Measurements from ENCODE around the gene MED29.

Gene MED29

GRCh38 chr19:39390751-39391437, at the start of gene MED29, which contains the start of gene PAF1:
TSS of gene MED29 (plus strand) at chr19:39391378. CDS start at chr19:39391423, 45 bp downstream.
TSS of gene PAF1 (minus strand) at chr19:39391106. CDS start at chr19:39390864, 242 bp downstream.
- Histone ChIP-seq H3K9me3 (ENCODE audit: control insufficient read depth, insufficient read depth, low read length) (no peaks in the 10 kb centered on the region), H3K9ac (ENCODE audit: low read depth, low read length) (peak within 1 kb of the TSS; percentile 87), H3K4me1 (ENCODE audit: insufficient read depth, low read length) (no peaks in the 10 kb centered on the region; the same call in 1 of the 2 replicates), H3K36me3 (ENCODE audit: insufficient read depth, low read length) (peaks cover 14% of the 10 kb centered on the region)

- Histone ChIP-seq H3K9me3 (ENCODE audit: control insufficient read depth, insufficient read depth, low read length) (no peaks in the 10 kb centered on the region), H3K9ac (ENCODE audit: low read depth, low read length) (peak within 1 kb of the TSS; percentile 97), H3K4me1 (ENCODE audit: insufficient read depth, low read length) (no peaks in the 10 kb centered on the region)
Observed at GRCh38 chr19:39341719-39342604, 49.2 kb upstream of the MED29 start, which contains the start of gene SAMD4B. TSS of gene SAMD4B (plus strand) at chr19:39342421. CDS start at chr19:39356894, 14,473 bp downstream.

GRCh38 chr19:39342647-39343305, 48.4 kb upstream of the MED29 start:
- Histone ChIP-seq H3K9ac (ENCODE audit: low read depth, low read length) (peak overlapping the region; percentile 79), H3K36me3 (ENCODE audit: insufficient read depth, low read length) (0 out of 2 replicates have a peak, but pooled peaks cover 3% of the 10 kb centered on the region), H3K4me1 (ENCODE audit: insufficient read depth, low read length) (no peaks in the 10 kb centered on the region)

More at GRCh38 chr19:39341719-39342604, 49.2 kb upstream of the MED29 start, which contains the start of gene SAMD4B:
- H3K36me3 ChIP-seq (ENCODE audit: insufficient read depth, low read length) = 0 out of 2 replicates have a peak, but pooled peaks cover 3% of the 10 kb centered on the region

GRCh38 chr19:39345956-39346355, 45.2 kb upstream of the MED29 start:
- Histone ChIP-seq H3K4me1 (ENCODE audit: insufficient read depth, low read length) (no peaks in the 10 kb centered on the region), H3K36me3 (ENCODE audit: insufficient read depth, low read length) (peaks cover 7% of the 10 kb centered on the region; the same call in 1 of the 2 replicates), H3K9ac (ENCODE audit: low read depth, low read length) (no peak overlapping the region), H3K9me3 (ENCODE audit: control insufficient read depth, insufficient read depth, low read length) (no peaks in the 10 kb centered on the region)

More at GRCh38 chr19:39342647-39343305, 48.4 kb upstream of the MED29 start:
- H3K9me3 ChIP-seq (ENCODE audit: control insufficient read depth, insufficient read depth, low read length) = no peaks in the 10 kb centered on the region

- peaks cover 11% of the 10 kb centered on the region; the same call in 1 of the 2 replicates for H3K36me3 ChIP-seq (ENCODE audit: insufficient read depth, low read length)
- H3K9me3 ChIP-seq (ENCODE audit: control insufficient read depth, insufficient read depth, low read length) = no peaks in the 10 kb centered on the region
- no peak overlapping the region for H3K9ac ChIP-seq (ENCODE audit: low read depth, low read length)
- H3K4me1 ChIP-seq (ENCODE audit: insufficient read depth, low read length) = no peaks in the 10 kb centered on the region
Observed at GRCh38 chr19:39347332-39348164, 43.6 kb upstream of the MED29 start.

GRCh38 chr19:39349326-39349725, 41.9 kb upstream of the MED29 start:
- peaks cover 15% of the 10 kb centered on the region for H3K36me3 ChIP-seq (ENCODE audit: insufficient read depth, low read length)
- no peak overlapping the region for H3K9ac ChIP-seq (ENCODE audit: low read depth, low read length)
- H3K4me1 ChIP-seq (ENCODE audit: insufficient read depth, low read length) = no peaks in the 10 kb centered on the region
- no peaks in the 10 kb centered on the region for H3K9me3 ChIP-seq (ENCODE audit: control insufficient read depth, insufficient read depth, low read length)

GRCh38 chr19:39350156-39350555, 41.0 kb upstream of the MED29 start:
- Histone ChIP-seq H3K4me1 (ENCODE audit: insufficient read depth, low read length) (no peaks in the 10 kb centered on the region), H3K36me3 (ENCODE audit: insufficient read depth, low read length) (peaks cover 20% of the 10 kb centered on the region), H3K9ac (ENCODE audit: low read depth, low read length) (no peak overlapping the region), H3K9me3 (ENCODE audit: control insufficient read depth, insufficient read depth, low read length) (no peaks in the 10 kb centered on the region)

- Histone ChIP-seq H3K9me3 (ENCODE audit: control insufficient read depth, insufficient read depth, low read length) (no peaks in the 10 kb centered on the region), H3K36me3 (ENCODE audit: insufficient read depth, low read length) (peaks cover 29% of the 10 kb centered on the region), H3K4me1 (ENCODE audit: insufficient read depth, low read length) (no peaks in the 10 kb centered on the region), H3K9ac (ENCODE audit: low read depth, low read length) (no peak overlapping the region)
Observed at GRCh38 chr19:39351537-39352064, 39.6 kb upstream of the MED29 start.

- no peaks in the 10 kb centered on the region for H3K4me1 ChIP-seq (ENCODE audit: insufficient read depth, low read length)
- no peak overlapping the region for H3K9ac ChIP-seq (ENCODE audit: low read depth, low read length)
- no peaks in the 10 kb centered on the region for H3K9me3 ChIP-seq (ENCODE audit: control insufficient read depth, insufficient read depth, low read length)
- peaks cover 38% of the 10 kb centered on the region for H3K36me3 ChIP-seq (ENCODE audit: insufficient read depth, low read length)
Observed at GRCh38 chr19:39352381-39353255, 38.6 kb upstream of the MED29 start.

- Histone ChIP-seq H3K9me3 (ENCODE audit: control insufficient read depth, insufficient read depth, low read length) (no peaks in the 10 kb centered on the region), H3K9ac (ENCODE audit: low read depth, low read length) (no peak overlapping the region), H3K36me3 (ENCODE audit: insufficient read depth, low read length) (peaks cover 36% of the 10 kb centered on the region), H3K4me1 (ENCODE audit: insufficient read depth, low read length) (no peaks in the 10 kb centered on the region)
Observed at GRCh38 chr19:39355253-39355652, 35.9 kb upstream of the MED29 start.

- H3K36me3 ChIP-seq (ENCODE audit: insufficient read depth, low read length) = peaks cover 41% of the 10 kb centered on the region
- no peak overlapping the region for H3K9ac ChIP-seq (ENCODE audit: low read depth, low read length)
- no peaks in the 10 kb centered on the region for H3K4me1 ChIP-seq (ENCODE audit: insufficient read depth, low read length)
- no peaks in the 10 kb centered on the region for H3K9me3 ChIP-seq (ENCODE audit: control insufficient read depth, insufficient read depth, low read length)
Observed at GRCh38 chr19:39356073-39356472, 35.1 kb upstream of the MED29 start.

- no peaks in the 10 kb centered on the region for H3K9me3 ChIP-seq (ENCODE audit: control insufficient read depth, insufficient read depth, low read length)
- H3K36me3 ChIP-seq (ENCODE audit: insufficient read depth, low read length) = peaks cover 41% of the 10 kb centered on the region
- H3K9ac ChIP-seq (ENCODE audit: low read depth, low read length) = no peak overlapping the region
- no peaks in the 10 kb centered on the region for H3K4me1 ChIP-seq (ENCODE audit: insufficient read depth, low read length)
Observed at GRCh38 chr19:39356647-39357046, 34.5 kb upstream of the MED29 start.

All from ES-I3 (cell line).